Keratinocyte (primary cell): ENCODE measurements around the gene FRMPD2.

Source experiments
- EZH2 ChIP-seq: IDR thresholded peaks from one replicate; pipeline ENCODE4 v1.6.1; 2012; ENCODE audit warnings: inconsistent platforms, mild to moderate bottlenecking, low read length, moderate library complexity
- TF ChIP-seq, protein P1 (sequence below), 3 experiments: IDR thresholded peaks in 1 of 3; conservative IDR thresholded peaks in 1 of 3; optimal IDR thresholded peaks in 1 of 3; 2 replicates in 2 of 3; 3 replicates in 1 of 3; pipeline versions ENCODE3 to v1.5.1; 2011; ENCODE audit warnings: low read length in 3 of 3, mild to moderate bottlenecking in 3 of 3, moderate library complexity in 2 of 3, control low read depth in 1 of 3, inconsistent platforms in 1 of 3; ENCODE audit not compliant: insufficient read depth in 2 of 3; ENCODE audit errors: extremely low read depth in 1 of 3

DNA sequence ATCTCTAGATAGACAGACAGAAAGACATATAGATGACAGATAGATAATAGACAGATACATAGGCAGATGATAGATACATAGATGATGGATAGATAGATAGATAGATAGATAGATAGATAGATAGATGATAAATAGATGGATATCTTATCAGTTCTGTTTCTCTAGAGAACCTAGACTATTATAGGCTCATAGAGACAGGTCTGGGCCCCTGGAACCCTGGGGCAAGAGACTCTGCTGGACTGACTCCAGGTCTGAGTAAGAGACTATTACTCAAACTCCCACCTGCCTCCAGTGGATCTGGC, 58.3 kb downstream of the FRMPD2 start:
- TF ChIP-seq, protein P1, sequence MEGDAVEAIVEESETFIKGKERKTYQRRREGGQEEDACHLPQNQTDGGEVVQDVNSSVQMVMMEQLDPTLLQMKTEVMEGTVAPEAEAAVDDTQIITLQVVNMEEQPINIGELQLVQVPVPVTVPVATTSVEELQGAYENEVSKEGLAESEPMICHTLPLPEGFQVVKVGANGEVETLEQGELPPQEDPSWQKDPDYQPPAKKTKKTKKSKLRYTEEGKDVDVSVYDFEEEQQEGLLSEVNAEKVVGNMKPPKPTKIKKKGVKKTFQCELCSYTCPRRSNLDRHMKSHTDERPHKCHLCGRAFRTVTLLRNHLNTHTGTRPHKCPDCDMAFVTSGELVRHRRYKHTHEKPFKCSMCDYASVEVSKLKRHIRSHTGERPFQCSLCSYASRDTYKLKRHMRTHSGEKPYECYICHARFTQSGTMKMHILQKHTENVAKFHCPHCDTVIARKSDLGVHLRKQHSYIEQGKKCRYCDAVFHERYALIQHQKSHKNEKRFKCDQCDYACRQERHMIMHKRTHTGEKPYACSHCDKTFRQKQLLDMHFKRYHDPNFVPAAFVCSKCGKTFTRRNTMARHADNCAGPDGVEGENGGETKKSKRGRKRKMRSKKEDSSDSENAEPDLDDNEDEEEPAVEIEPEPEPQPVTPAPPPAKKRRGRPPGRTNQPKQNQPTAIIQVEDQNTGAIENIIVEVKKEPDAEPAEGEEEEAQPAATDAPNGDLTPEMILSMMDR (optimal IDR thresholded peaks at IDR 0.05 in 1 of 3, IDR thresholded peaks at IDR 0.05 in 1 of 3, conservative IDR thresholded peaks at IDR 0.05 in 1 of 3; ENCODE audit: extremely low read depth in 1 of 3, insufficient read depth in 2 of 3, low read length in 3 of 3) = no peak
- TF ChIP-seq EZH2 = no peak
